ENCODE results near the gene LYRM4.

LYRM4 gene

GRCh38 chr6:5279891-5280338, 19.2 kb upstream of the LYRM4 start:
- DNase-seq, result no peak

- DNase-seq, result no peak
These were observed 17.9 kb upstream of the LYRM4 start for GRCh38 chr6:5278565-5279120.

- DNase-seq, result no peak
These were observed 17.3 kb upstream of the LYRM4 start for GRCh38 chr6:5278047-5278446.

- no peak for DNase-seq
These were observed 16.8 kb upstream of the LYRM4 start for GRCh38 chr6:5277589-5277988.

- DNase-seq, result no peak
These were observed 15.8 kb upstream of the LYRM4 start for GRCh38 chr6:5276581-5276980.

- no peak for DNase-seq
These were observed 14.7 kb upstream of the LYRM4 start for GRCh38 chr6:5275497-5275896.

- DNase-seq, result no peak
These were observed 13.5 kb upstream of the LYRM4 start for GRCh38 chr6:5274231-5274630.

- DNase-seq, result no peak
These were observed 11.2 kb upstream of the LYRM4 start for GRCh38 chr6:5271926-5272325.

- no peak for DNase-seq
These were observed 9.4 kb upstream of the LYRM4 start for GRCh38 chr6:5270093-5270680.

- DNase-seq, result no peak
These were observed 5.7 kb upstream of the LYRM4 start for GRCh38 chr6:5266423-5266822.

- DNase-seq, result no peak
These were observed 877 bp upstream of the LYRM4 start for GRCh38 chr6:5261545-5262109.

- no peak for DNase-seq
These were observed 584 bp downstream of the LYRM4 start for GRCh38 chr6:5260111-5260620.

- DNase-seq, result no peak
These were observed 1.3 kb downstream of the LYRM4 start for GRCh38 chr6:5259428-5259827.

- DNase-seq, result no peak
These were observed 3.4 kb downstream of the LYRM4 start for GRCh38 chr6:5257400-5257799.

- no peak for DNase-seq
These were observed 3.8 kb downstream of the LYRM4 start for GRCh38 chr6:5256952-5257351.

GRCh38 chr6:5250911-5251310, 9.8 kb downstream of the LYRM4 start:
- no peak for DNase-seq

- no peak for DNase-seq
These were observed 10.3 kb downstream of the LYRM4 start for GRCh38 chr6:5250451-5250850.

GRCh38 chr6:5249451-5250122, 11.2 kb downstream of the LYRM4 start:
- no peak for DNase-seq

- DNase-seq, result no peak
These were observed 12.2 kb downstream of the LYRM4 start for GRCh38 chr6:5248302-5249098.

- DNase-seq, result peak; percentile 58
These were observed 13.5 kb downstream of the LYRM4 start for GRCh38 chr6:5247201-5247600.

- no peak for DNase-seq
These were observed 14.3 kb downstream of the LYRM4 start for GRCh38 chr6:5246141-5247097.

- no peak for DNase-seq
These were observed 17.7 kb downstream of the LYRM4 start for GRCh38 chr6:5243069-5243468.
